GM19324 (cell line): ENCODE data around the gene SETX.

Experiments used
- ATAC-seq: cut with Tn5 transposase; IDR thresholded peaks from one replicate; pipeline ENCODE4 v1.9.1; 2021; ENCODE audit warnings: mild to moderate bottlenecking, moderate library complexity; ENCODE audit not compliant: unreplicated experiment, low FRiP score

The SETX gene

DNA sequence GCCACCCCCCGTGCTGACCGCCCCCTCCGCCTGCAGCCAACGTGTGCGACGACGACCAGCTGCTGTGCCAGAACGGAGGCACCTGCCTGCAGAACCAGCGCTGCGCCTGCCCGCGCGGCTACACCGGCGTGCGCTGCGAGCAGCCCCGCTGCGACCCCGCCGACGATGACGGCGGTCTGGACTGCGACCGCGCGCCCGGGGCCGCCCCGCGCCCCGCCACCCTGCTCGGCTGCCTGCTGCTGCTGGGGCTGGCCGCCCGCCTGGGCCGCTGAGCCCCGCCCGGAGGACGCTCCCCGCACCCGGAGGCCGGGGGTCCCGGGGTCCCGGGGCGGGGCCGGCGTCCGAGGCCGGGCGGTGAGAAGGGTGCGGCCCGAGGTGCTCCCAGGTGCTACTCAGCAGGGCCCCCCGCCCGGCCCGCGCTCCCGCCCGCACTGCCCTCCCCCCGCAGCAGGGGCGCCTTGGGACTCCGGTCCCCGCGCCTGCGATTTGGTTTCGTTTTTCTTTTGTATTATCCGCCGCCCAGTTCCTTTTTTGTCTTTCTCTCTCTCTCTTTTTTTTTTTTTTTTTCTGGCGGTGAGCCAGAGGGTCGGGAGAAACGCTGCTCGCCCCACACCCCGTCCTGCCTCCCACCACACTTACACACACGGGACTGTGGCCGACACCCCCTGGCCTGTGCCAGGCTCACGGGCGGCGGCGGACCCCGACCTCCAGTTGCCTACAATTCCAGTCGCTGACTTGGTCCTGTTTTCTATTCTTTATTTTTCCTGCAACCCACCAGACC, 112.8 kb downstream of the SETX start:
- no peak for ATAC-seq

GRCh38 chr9:132241483-132241839, 113.3 kb downstream of the SETX start:
- ATAC-seq = no peak

DNA sequence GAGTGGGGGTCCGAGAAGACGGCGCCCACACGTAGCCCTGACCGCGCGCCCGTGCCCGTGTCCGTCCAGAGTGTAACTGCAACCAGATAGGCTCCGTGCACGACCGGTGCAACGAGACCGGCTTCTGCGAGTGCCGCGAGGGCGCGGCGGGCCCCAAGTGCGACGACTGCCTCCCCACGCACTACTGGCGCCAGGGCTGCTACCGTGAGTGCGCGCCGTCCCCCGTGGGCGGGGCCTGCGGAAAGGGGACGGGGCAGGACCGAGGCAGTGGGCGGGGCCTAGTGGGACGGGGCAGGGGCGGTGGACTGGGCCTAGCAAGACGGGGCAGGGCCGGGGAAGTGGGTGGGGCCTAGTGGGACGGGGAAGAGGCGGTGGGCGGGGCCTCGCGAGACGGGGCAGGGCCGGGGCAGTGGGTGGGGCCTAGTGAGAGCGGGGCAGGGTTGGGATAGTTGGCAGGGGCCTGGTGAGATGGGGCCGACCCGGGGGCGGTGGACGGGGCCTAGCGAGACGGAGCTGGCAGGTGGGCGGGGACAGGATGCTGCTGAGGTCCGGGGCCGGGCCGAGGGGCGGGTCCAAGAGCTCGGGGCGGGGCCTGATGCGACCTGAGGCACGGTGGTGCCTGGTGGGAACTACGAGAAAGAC, 113.8 kb downstream of the SETX start:
- ATAC-seq = peak; percentile 63

GRCh38 chr9:132239999-132240840, 114.6 kb downstream of the SETX start:
- ATAC-seq = no peak

GRCh38 chr9:132239518-132239917, 115.3 kb downstream of the SETX start:
- no peak for ATAC-seq

- no peak for ATAC-seq
Measured at GRCh38 chr9:132238992-132239391, 115.8 kb downstream of the SETX start.

DNA sequence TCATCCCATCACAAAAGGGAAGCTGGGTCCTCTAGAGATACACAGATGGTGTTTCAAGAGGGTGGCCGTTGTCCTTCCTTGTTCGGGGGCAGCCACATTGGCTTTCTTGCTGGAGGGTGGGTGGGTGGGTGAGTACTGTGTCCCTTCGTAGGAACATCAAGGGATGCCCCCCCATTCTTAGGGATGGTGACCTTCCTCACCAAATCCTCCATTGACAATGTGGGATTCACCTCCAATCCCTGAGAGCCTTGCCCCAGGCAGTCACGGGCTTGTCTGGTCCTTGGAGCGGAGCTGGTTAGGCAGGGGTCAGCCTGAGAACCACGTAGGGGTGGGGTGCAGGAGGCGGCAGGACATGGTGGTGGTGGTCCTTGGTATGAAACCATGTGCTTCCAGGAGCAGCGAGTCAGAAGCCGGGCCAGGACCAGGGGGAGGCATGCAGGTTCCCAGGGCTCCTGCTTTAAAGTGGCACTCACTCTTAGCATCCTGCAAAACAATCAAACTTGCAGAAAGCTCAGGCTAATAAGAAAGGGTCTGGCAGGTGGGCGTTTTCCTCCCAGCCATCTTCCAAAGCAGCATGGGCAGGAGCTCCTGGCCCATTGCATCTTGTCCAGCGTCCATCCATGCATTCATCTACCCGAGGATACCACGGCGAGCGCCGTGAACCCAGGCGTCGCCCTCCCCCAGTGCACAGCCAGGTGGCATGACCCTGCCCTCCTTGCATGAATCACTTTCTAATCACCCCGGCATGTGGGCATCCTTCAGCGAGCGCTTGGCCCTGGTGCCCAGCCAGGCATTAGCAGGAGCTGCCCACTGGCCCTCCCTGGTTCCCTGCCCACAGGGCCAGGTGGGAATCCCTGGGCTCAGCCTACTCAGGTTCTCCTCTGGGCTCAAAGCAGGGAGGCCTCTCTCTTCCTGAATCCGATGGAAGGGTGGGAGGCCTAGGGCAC, 116.5 kb downstream of the SETX start:
- ATAC-seq = no peak

GRCh38 chr9:132237481-132237880, 117.3 kb downstream of the SETX start:
- no peak for ATAC-seq

DNA sequence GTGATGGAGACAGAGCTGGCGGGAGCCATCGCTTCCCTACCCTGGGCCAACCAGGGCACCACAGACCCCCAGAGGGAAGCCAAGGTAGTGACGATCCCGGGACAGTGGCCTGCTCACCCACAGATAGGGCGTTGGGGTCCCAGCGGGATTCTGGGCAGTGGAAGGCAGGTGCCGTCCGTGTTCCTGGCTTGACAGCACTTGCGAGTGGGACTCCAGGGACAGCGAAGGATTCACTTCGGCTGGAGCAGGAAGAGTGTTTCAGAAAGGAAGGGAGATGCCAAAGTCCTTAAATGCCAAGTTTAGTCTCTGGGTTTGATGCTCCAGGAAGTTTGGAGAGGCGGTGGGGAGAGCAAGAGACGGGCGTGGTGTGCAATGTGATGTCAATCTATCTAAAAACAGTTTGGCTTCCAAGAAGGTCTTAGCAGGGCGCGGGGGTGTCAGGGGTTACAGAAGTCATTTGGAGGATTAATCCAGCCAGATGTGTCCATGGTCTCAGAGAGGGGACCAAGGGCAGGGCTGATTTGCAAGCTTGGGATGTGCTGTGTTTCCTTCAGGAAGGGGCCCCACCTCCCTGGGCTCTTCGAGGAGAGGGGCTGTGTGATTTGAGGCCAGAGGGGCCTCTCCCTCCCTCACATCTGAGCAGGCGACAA, 118.0 kb downstream of the SETX start:
- no peak for ATAC-seq

DNA sequence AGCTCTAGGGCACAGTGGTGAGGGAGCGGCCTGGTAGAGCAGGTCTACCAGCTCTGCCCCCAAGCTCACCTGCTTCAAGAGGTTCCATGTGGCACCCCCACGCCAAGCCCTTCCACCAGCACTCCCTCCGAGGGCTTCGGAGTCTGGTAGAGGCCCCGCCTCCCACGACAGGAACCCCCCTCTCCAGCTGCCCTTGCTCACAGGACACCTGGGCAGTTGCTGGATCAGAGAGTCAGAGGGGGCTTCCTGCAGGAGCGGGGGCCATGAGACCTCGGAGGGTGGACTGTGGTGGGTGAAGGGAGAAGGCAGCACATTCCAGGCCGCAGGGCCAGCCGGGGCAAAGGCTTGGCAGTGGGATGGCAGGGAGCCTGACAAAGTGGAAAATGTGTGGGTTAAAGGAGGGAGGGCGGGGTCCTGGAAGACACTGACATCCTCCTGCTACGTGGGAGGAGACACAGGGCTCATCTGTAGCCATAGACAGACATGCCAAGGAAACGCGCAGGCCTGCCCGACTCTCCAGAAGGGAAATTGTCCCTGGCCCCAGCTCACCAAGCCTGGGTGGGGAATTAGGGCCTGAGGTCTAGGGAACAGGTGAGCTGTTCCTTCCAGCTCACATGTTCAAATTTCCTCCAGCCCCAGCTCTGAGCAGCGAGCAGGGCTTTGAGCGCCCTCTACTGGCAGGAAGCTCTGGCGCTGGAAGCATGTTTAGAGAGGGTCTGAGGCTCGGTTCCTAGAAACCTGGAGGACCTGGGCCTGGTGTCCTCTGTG, 118.7 kb downstream of the SETX start:
- no peak for ATAC-seq

DNA sequence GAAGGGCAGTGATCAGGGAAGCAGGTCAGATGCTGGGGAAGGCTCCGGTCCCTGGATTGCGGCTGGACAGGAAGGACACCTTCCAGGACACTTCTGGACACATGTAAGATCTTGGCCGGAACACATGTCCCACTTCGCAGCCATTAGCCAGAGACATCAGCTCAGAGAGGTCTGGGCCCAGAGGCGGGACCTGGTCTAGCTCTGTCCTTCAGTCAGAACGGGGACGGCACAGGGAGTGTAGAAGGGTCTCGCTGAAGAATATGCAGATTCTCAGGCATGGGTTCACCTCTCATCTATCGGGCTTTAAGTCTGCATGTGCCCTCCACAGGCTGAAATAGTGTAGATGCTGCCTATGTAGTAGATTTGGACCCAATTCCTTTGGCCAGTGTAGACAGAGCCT, 119.7 kb downstream of the SETX start:
- no peak for ATAC-seq

DNA sequence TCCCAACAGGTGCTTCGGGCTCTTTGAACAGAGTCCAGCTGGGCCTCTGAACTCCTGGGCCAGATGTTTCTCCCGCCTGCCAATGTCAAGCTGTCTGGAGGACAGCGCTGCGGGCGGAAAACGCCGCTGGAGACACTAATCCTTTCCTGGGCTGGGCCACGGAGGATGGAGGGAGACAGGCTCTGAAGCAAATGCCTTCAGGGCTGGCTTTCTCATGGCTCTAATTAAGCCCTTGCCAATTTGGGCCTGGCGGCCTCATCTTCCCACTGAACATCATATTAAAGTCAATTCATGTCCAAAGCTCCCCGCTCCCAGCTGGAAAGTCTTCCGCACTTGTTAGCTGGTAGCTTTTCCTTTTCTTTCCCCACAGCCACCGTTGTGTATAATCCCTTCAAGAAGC, 120.3 kb downstream of the SETX start:
- no peak for ATAC-seq

- ATAC-seq = no peak
Measured at GRCh38 chr9:132233138-132233537, 121.6 kb downstream of the SETX start.

DNA sequence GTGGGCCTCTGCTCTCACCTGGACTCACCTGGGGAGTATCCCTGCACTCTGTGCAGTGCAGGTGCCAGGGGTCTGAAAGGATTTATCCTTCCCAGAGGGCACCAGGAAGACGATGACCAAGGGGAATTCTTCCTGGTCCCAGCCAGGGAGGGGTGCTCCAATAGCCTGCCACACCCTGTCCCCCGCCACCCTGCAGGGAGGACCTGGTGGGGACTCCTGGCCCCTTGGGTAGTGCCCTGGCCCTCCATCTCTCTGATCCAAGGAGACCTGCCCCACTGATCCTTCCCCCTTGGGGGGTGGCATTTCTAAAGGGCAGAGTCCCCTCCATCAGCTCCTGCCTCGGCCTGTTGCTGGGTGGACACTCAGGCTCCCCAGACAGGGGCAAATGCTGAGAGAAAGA, 122.3 kb downstream of the SETX start:
- no peak for ATAC-seq

DNA sequence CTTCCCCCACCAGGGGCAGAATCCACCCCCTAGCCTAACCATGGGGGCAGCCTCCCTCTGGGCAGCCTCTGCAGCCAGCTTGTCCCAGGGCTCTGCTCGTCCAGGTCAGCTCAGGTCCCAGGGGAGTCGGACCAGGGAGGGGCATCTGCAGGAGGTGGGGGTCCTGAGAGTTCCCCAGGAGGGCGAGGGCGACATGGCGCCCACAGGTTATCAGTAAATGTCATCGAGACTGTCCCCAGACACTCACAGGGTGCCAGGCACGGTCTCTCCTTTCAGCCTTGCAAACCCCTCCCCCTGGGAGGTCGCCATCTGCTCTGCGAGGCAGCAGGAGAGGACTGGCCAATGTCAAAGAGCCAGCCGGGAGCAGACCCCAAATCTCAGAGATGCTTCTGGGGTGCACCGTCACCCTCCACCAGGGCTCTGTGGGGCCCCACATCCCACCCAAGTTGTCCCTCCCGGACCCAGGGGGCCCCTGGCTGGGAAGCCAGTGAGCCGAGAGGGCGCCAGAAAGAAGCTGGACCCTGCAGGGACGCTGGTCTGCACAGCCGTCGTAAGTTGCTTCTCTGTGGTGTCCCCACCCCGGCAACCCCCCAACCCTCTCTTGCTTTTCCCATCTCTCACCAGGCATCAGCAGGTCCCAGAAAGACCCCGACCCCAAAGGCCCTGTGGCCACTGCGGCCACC, 123.6 kb downstream of the SETX start:
- no peak for ATAC-seq

GRCh38 chr9:132230605-132231004, 124.2 kb downstream of the SETX start:
- no peak for ATAC-seq

DNA sequence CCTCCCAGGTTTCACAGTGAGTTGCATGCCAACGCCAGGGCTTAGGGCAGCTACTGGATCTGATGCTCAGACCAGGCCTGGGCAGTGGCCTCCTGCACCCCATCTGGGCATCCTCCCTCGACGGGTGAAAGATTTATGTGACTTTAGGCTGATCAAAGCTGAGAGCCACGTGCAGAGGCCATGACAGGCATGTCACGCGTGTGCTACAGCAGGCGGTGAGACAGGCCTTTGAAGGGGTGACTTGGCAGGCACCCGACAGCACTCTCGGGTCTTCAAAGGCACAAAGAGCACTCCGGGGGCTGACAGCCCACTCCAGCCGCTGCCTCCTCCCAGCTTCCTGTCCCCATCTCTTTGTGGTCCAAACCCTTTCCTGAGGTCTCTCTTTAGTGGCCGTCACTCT, 126.7 kb downstream of the SETX start:
- no peak for ATAC-seq

DNA sequence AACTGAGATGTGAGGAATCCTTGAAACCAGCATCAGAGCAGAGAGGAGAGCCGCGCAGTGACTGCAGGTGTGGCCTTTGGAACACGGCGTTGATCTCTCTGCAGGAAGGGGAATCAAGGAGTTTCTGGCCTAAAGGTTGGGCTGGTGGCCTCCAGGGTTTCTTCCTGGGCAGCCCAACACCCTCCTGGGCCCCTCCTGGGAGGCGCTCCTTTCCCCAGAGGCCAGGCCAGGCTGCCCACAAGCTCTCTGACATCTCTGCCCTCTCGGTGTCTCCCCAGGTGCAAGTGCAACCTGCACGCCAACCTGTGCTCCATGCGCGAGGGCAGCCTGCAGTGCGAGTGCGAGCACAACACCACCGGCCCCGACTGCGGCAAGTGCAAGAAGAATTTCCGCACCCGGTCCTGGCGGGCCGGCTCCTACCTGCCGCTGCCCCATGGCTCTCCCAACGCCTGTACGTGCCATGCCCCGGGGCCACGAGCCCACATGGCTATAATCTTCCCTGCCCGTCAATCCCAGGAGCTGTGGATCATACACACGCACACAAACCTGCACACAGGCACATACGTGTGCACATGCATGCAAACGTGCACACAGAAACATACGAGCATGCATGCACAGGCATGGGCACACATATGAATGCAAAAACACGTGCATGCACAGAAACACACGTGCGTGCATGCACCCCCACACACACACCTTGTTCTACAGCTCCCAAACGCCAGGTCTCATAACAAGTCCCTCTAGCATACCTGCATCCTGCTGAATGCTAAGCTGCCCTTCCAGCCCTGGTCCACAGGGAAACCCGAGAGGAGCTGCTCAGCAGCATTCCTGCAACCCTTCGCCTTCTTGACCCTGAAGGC, 128.0 kb downstream of the SETX start:
- no peak for ATAC-seq
